D341Med (cell line): ENCODE data around the gene AK1.
A peak's percentile ranks its signal among the peaks of the same experiment; 100 is the strongest.
"Not testable (repeated sequence)": the region's sequence is repeated elsewhere in the genome, so short reads cannot be mapped to it uniquely, and the experiment has no call there.

Experiments used
- DNase-seq: peaks from one replicate; pipeline ENCODE4 v3.0.0; 2012; ENCODE audit warnings: low spot score

AK1 gene

DNA sequence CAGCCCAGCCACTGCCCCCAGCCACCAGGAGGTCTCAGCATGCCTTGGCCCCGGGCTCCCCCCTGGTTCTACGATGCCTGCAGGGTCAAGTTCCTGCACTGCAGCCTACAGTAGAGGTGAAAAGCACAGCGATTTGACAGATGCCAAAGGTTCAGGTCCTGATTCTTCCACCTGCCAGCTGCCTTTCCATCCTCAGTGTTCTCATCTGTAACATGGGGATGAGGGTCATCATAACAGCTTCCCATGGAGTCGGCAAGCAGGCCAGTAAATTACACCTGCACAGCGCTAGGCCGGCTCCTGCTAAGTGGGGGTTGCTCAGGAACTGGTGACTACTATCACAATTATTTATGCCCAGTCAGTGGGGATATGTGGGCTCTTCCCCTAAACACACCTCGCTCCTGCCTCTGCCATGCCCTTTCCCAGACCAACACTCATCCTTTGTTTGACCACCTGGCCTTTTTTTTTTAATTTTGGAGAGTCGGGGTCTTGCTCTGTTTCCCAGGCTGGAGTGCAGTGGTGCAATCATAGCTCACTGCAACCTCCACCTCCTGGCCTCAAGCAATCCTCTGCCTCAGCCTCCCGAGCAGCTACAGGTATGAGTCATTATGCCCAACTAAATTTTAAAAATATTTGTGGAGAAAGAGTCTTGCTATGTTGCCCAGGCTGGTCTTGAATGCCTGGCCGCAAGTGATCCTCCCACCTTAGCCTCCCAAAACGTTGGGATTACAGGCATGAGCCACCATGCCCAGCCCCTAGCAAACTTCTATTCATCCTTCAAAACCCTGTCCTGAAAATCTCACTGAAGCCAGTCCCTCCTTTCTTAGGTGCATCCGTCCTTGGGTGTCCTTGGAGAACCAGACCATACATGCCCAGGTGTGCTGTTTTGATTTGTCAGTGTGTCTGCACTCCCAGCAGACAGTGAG lies 29.4 kb downstream of the AK1 start:
- no peak for DNase-seq

GRCh38 chr9:127847178-127847510 lies 30.3 kb downstream of the AK1 start:
- DNase-seq = no peak

- no peak for DNase-seq
Observed at GRCh38 chr9:127846443-127847177, 30.9 kb downstream of the AK1 start.

- not testable (repeated sequence) for DNase-seq
Observed at GRCh38 chr9:127845619-127846018, 31.9 kb downstream of the AK1 start.

DNA sequence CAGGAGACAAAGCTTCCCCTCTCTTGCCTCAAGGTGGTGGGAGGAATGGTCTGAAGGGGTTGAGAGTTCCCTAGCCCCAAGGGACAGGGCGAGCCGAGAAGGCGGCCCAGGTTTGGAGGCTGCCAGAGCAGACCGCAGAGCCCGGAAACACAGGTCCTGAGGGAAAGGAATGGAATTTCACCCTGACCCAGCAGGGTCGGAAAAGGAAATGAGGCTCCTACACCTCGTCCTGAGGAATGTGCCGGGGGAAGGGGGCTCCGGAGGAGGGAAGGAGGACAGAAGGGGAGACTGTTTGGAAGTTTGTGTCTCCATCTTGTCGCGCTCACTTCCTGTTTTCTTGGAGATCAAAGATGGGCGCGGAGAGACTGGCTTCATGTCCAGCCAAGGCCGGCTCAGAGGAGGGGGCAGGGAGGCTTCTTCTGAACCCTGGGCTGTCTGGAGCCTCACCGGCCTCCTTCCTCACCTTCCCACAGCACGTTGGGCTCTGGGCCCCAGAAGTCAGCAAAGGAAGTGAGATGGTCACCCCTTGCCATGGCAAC lies 32.6 kb downstream of the AK1 start:
- DNase-seq = no peak

DNA sequence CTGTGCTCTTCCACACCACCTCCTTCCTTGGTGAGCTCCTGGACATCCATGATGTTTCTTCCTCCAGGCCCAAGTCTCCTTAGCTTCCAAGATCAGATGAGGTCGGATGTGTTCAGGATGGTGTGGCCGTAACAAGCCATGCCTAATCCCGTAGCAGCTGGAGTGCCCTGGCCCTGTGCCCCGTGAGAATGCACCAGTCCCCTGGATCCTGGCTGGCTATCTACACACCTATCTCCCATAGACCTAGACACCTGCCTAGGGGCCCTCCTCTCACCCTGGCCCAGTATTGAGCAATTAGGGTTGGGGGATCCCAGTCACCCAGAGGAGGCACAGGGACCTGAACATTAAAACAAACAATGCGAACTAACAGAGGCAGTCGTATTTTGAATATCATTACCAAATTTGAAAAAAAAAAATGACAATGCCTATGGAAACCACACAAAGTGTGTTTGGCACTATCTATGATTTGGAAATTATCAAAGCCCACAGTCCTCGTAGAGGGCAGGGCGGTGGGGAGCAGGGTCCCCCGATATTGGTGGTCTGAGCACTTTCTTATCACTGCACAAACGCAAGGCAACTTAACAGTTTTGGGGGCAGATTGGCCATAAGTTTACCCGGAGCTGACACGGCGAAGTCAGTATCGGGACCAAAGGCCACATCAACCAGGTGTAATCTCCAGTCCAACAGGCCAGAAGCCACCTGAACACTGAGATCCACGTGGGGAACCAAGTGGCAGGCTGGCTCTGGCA lies 36.2 kb downstream of the AK1 start:
- DNase-seq = no peak

DNA sequence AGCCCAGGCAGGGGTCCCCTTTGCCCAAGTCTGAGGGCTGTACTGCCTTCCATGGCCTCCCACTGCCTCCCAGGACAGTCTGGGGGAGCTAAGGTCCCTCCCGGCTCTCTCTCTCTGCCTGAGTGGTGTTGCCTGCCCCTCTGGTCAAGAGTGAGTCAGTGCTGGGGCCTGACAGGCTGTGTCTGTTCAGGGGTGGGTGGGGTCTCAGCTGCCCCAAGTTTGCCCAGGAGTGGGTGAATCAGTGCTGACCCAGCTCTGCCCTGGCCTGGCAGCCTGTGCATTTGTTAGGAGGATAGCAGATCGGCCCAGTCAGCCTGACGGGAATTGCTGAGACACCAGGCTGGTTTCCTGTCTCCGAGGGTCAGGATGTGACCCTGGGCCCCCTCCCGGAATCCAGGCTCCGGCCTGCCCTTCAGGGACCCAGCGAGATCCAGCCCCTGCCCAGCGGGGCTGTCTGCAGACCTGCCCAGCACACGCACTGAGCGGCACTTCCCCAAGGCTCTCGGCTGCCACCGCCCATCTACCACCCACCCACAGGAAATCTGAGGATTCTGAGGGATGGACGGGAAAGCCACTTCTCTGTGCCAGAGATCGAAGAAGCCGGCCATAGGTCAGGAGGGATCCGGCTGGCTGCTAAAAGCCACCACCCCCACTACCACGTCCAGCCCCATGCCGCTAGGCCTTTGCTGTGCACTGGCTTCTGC lies 38.9 kb downstream of the AK1 start:
- no peak for DNase-seq

- DNase-seq = no peak
Observed at GRCh38 chr9:127837346-127837745, 40.1 kb downstream of the AK1 start.

DNA sequence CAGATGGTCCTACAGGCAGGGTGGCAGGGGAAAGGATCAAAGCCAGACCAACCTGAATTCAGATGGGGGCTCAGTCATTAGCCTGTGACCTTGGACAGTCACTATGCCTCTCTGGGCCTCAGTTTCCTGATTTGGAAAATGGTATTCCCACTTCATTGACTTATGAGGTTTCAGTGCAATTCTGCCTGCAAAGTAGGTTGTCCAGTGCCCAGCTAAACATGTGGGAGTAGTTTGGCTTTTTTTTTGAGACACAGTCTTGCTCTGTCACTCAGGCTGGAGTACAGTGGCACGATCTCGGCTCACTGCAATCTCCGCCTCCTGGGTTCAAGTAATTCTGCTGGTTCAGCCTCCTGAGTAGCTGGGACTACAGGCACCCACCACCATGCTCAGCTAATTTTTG lies 40.9 kb downstream of the AK1 start:
- not testable (repeated sequence) for DNase-seq

DNA sequence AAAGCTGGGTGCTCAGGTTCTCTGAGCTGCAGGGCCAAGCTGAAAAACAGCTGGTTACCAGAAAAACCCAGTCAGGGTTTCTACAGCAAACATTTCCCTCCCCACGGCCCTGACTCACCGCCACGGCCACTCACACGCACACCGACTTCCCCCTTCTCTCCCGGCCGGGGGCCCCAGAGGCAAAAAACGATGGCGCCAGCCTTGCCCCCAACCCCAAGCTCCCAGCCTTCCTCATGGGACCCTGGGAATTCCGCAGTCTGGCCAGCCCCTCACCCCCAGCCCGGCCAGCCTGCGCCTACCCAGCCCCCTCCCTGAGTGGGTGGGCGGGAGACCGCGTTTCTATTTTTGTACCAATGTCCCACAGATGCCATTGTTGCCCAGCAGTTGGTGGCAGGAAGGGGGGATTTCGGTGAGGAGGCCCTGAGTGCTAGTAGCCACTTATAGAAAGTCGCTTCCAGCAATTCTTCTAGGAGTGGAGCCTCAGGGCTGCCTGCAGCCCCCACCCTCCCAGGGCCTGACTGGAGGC lies 41.4 kb downstream of the AK1 start:
- no peak for DNase-seq

- no peak for DNase-seq
Observed at GRCh38 chr9:127833555-127833954, 43.9 kb downstream of the AK1 start.

- no peak for DNase-seq
Observed at GRCh38 chr9:127832248-127832647, 45.2 kb downstream of the AK1 start.

GRCh38 chr9:127829205-127829906 lies 48.1 kb downstream of the AK1 start:
- no peak for DNase-seq

DNA sequence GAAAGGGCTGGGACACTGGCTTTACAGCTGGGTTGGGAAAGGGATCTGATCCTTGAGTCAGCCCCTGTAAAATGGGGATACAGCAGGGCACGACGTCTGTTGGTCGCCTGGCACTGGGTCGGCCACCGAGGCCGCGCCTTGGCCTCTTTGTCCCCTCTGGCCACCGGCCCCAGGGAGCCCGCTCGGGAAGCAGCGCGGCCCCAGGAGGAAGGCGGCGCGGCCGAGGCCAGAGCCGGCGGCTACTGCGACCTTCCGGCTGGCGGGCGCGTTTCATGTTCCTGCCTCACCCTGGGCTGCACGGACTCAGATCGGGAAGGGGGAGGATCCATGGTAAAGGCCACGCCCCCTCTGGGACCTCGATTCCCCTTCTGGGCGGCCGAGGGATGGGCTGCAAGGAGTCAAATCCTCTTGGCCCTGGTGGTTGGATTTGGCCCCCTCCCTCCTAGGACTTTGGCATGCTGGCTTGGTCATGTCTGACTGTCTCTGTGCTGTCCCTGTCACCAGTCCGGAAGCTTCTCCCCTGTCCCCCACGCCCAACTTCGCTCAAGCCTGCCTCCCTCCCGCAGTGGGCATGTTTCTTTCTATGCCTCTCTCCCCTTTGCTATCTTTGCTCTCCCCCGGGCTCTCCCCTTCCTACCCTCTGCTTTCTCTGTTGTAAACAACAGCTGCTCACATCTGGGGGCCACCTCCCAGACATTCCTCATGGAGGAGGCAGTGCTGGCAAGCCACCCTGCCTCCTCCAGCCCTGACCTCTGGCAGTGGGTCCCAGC lies 49.0 kb downstream of the AK1 start:
- DNase-seq = no peak

DNA sequence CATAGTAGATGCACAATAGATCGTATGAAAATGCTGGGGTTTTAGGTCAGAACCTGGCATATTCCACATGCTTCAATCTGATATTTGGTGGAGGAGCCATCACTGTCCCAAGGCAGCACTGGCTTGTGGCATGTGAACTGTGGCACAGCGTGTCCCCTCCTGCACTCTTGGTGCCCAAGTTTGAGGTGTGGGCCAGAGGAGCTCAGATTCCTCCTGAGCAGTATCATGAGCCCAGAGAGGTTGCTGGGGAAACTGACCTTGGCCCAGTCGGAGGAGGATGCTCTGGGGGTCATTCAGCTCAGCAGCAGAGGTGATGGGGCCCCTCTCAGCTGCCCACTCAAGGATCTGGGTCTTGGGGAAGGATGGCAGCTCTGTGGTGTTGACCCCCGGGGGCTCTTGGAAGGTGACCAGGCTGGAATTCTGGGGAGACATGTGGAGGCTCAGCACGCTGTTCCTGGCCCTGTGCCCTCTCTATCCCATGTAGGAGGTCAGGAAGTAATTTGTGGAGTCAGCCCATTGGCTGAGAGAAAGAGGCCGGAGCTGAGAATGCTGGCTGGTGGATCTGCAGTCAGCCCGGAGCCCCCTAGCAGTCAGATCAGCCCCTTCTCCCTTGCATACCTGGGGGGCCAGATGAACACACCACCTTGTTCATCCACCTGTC lies 51.1 kb downstream of the AK1 start:
- DNase-seq = no peak

GRCh38 chr9:127825319-127826051 lies 52.0 kb downstream of the AK1 start:
- DNase-seq = peak; percentile 81

DNA sequence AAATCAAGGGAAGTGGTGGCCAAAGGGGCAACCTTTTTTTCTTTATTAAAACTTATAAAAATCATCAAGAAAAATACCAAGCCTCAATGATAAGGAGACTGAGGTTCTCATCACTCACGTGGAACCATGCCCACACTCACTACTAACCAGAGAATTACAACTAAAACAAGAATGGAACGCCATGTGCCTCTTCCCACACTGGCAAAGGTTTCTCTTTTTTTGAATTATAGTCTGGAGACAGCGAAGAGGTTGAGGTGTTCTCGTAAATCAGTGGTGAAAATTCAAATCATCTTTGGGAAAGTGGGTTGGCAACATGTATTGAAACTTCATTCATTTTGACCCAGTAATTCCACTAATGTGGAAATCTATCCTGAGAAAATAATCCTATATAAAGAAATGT lies 55.4 kb downstream of the AK1 start:
- no peak for DNase-seq

DNA sequence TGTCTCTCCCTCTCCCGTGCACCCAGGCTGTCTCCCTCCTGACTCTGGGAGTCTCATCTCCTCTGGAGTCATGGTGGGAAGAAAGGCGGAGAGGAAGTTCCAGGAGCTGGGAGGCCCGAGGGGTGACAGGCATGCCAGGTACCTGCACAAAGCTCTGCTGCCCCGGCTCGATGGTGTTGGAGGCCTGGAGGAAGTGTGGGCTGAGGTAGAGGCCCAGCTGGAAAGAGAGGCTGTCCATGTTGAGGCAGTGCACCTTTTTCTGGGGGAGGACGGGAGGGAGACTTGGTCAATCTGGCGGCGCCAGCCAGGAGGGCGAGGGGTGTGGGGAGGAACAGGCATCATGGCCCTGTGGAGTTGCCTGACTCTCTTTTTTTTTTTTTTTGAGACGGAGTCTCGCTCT lies 58.9 kb downstream of the AK1 start:
- DNase-seq = no peak

GRCh38 chr9:127817881-127818434 lies 59.5 kb downstream of the AK1 start:
- peak; percentile 65 for DNase-seq
